ENCODE data around the gene SASH1.

The SASH1 gene

DNA sequence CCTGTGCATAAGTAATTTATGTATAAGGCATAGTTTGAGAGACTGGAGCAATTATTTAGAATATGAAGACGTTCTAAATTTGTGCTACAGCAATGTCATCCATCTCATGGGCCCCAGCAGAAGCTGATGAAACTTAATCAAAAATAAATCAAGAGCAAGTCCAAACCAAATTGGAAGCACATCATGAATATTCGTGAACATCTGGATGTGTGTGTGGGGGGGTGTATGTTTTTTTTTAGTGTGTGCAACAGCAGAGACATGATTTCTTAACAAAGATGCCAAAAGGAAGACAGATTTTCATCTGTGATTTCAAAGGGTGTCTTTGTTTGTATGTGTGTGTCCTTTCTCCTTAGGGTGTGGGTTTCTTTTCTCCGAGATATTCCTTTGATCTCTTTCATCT lies 58.9 kb downstream of the SASH1 start:
- TF ChIP-seq, protein P1, sequence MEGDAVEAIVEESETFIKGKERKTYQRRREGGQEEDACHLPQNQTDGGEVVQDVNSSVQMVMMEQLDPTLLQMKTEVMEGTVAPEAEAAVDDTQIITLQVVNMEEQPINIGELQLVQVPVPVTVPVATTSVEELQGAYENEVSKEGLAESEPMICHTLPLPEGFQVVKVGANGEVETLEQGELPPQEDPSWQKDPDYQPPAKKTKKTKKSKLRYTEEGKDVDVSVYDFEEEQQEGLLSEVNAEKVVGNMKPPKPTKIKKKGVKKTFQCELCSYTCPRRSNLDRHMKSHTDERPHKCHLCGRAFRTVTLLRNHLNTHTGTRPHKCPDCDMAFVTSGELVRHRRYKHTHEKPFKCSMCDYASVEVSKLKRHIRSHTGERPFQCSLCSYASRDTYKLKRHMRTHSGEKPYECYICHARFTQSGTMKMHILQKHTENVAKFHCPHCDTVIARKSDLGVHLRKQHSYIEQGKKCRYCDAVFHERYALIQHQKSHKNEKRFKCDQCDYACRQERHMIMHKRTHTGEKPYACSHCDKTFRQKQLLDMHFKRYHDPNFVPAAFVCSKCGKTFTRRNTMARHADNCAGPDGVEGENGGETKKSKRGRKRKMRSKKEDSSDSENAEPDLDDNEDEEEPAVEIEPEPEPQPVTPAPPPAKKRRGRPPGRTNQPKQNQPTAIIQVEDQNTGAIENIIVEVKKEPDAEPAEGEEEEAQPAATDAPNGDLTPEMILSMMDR (IDR thresholded peaks at IDR 0.05; ENCODE audit: insufficient read depth, missing control alignments) = no peak
- no peak for DNase-seq (ENCODE audit: insufficient read length, low spot score)
- FAIRE-seq = no peak

DNA sequence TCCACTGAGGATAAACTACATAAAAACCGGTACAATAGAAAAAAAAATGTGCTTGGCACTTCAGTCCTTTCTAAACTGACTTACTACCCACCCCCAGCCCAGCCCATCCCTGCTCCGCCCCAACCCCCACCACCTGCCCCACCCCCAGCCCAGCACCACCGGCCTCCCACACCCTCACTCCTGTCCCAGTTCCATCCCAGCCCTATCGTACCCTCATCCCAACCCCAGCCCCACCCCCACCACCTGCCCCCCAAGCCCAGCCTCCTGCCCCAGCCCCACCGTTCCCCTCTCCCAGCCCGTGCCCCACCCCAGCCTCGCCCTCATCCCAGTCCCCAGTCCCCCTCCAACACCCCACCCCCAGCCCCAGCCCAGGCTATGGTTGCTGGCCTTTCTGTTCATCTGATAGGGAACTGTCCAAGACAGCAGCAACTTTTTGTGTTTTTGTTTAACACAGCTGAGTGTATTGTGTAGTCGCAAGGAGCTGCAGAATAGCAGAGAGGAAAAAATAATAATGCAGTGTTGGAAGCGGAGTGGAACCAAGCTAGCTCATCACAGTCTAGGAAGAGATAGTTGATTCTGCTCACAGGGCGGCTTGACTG lies 61.9 kb downstream of the SASH1 start:
- TF ChIP-seq, protein P1 (IDR thresholded peaks at IDR 0.05; ENCODE audit: insufficient read depth, missing control alignments) = no peak
- DNase-seq (ENCODE audit: insufficient read length, low spot score) (no peak), FAIRE-seq (no peak)

DNA sequence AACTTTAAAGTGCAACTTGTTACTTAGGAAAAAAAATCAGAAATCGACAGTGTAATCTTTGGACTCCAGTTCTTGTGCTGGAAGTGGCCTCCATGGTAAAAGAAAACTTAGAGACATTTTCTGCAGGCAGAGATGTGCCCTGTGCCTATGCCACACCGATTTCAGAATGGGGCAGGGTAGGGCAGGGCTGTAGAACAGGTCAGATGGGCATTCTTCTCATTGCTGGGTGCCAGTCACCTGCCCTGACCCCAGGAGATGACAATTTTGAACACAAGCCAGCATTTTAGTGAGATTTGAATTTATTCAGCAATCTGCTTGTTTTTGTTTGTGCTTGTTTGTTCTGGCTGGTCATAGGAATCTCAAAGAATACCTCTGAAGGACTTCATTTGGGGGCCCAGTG lies 63.3 kb downstream of the SASH1 start:
- DNase-seq (ENCODE audit: insufficient read length, low spot score) = no peak
- TF ChIP-seq, protein P1 (IDR thresholded peaks at IDR 0.05; ENCODE audit: insufficient read depth, missing control alignments) = no peak
- FAIRE-seq = no peak

DNA sequence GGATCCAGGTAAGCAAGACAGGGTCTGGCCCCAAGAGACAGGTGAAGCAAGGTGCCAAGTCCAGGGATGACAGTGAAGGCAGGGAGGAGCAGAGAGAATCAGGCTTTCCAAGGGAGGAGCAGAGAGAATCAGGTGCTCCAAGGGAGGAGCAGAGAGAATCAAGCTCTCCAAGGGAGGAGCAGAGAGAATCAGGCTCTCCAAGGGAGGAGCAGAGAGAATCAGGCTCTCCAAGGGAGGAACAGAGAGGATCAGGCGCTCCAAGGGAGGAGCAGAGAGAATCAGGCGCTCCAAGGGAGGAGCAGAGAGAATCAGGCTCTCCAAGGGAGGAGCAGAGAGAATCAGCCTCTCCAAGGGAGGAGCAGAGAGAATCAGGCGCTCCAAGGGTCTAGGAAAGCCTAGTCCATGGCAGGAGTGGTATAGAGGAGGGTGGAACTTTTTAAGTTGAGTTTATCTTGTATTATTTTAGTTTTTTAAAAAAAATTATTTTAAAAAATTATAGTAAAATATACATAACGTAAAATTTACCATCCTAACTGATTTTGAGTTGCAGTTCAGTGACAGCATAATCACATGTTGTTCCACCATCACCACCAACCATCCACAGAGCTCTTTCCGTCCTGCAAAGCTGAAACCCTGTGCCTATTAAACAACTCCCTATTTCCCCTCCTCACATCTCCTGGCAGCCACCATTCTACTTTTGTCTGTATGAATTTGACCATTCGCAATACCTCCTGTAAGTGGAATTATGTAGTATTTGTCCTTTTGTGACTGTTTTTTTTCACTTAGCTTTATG lies 64.1 kb downstream of the SASH1 start:
- TF ChIP-seq, protein P1 (IDR thresholded peaks at IDR 0.05; ENCODE audit: insufficient read depth, missing control alignments) = no peak
- no peak for FAIRE-seq
- DNase-seq (ENCODE audit: insufficient read length, low spot score) = no peak

DNA sequence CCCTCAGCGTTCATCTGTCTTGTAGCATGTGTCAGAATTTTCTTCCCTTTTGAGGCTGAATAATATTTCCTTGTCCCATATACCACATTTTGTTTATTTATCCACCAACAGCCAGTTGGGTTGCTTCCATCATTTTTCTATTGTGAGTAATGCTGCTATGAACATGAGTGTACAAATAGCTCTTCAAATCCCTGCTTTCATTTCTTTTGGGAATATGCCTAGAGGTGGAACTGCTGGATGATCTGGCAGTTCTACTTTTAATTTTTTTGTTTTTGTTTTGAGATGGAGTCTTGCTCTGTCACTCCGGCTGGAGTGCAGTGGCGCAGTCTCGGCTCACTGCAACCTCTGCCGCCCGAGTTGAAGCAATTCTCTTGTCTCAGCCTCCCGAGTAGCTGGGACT lies 64.7 kb downstream of the SASH1 start:
- no peak for FAIRE-seq
- no peak for DNase-seq (ENCODE audit: insufficient read length, low spot score)
- TF ChIP-seq, protein P1 (IDR thresholded peaks at IDR 0.05; ENCODE audit: insufficient read depth, missing control alignments) = no peak

DNA sequence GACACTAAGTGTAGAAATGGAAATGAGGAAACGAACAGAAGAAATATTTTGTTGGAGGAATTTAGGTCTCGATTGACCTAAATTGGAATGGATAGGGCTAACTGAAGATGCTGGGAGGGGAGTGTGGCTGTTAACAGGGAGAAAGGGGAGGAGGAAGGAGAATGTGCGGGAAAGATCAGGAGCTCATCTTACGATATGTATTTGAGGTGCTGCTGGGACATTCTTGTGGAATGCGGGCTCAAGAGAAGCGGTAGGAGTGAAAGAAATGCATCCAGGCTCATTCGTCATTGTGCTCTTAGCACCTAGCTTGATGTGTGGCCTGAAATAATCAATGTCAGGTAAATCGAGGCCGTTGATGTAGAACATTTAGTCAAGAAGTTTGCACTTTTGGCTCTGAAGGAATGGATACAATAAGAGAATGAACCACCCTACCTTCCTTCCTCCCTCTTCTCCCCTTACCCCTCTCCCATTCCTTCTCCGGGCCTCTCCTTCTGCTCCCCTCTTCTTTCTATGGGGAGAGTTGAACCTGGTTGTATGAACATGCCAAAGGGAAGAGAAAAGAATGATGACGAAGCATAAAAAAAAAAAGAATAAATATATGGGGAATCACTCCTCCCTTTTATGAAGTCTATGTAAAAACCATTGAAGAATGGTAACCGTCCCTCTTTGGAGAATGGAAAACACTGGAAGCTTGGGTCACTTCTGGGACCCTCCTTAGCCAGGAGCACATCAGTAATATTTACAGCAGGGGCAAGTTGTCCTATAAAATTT lies 70.9 kb downstream of the SASH1 start:
- FAIRE-seq (no peak), DNase-seq (ENCODE audit: insufficient read length, low spot score) (no peak)
- TF ChIP-seq, protein P1 (IDR thresholded peaks at IDR 0.05; ENCODE audit: insufficient read depth, missing control alignments) = no peak
